IPS DF 4.7 (cell line): ENCODE measurements around the gene COL1A1.

Experiments used
- DNase-seq: peaks from one replicate; pipeline ENCODE4 v3.0.0-alpha.2; 2013; ENCODE audit warnings: low spot score; ENCODE audit errors: extremely low read depth

The COL1A1 gene

DNA sequence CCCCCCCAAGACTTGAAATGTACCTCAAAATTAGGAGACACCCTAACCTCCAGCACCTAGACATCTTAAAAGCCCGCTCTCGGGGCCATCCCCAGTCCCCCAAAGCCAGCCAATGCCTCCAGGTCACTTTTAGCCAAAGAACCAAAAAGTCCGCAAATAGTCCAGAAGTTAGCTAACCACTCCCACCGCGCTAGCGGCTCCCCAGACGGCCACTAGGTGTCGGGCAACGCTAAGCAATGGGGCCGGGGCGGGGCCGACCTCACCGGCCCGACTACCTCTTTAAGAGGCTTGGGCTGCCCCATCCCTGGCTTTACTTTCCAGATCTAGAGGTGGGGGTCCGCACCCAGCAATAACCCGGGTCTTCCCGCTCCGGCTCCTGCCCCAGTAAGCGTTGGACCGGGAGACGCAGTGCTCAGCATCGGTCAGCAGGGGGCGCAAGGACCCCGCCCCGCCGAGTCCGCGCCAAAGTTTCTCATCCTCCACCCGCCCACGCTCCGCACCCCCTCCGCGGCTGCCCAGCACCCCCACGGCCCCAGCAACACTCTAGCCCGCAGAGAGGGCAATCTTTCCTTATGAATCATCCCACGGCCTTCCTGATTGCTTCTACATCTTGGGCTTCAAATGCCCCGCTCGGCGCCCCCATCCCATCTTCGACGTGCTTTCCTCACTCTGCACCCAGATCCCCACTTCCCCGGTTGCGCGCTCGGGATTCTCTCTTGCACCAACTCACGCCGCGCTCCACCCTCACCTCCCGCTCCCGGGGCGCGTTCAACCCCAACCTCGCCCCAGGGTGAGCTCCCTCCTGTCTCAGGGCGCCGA lies 765 bp downstream of the COL1A1 start:
- DNase-seq, result no peak

GRCh38 chr17:50199803-50200456 lies 1.5 kb downstream of the COL1A1 start:
- DNase-seq, result no peak

- DNase-seq, result no peak
Observed at GRCh38 chr17:50199211-50199802, 2.1 kb downstream of the COL1A1 start.

DNA sequence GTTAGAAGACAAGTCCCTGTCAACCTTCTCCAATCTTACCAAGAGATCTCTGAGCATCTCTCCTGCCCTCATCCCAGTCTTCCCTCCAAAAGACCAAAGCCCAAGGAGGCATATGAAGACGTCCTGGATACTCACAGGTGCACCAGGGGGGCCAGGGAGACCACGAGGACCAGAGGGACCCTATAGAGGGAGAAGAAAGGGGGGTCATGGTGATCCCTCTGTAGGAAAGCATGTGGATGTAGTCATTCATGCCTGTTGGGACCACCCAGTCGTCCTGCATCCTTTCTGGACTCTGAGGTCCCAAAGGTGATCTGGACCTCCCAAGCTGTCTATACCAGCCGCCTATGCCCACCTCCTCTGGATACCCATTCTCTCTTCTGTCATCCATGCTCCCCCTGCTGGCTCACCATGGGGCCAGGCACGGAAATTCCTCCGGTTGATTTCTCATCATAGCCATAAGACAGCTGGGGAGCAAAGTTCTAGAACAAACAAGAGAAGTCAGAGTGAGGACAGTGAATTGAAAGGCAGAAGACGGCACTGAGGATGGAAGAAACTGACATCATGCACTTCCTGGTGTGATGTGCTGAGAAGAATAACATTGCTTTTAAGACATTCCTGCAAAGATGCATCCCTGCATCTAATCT lies 3.3 kb downstream of the COL1A1 start:
- no peak for DNase-seq

GRCh38 chr17:50196826-50197225 lies 4.6 kb downstream of the COL1A1 start:
- DNase-seq, result no peak

GRCh38 chr17:50196036-50196435 lies 5.4 kb downstream of the COL1A1 start:
- no peak for DNase-seq

DNA sequence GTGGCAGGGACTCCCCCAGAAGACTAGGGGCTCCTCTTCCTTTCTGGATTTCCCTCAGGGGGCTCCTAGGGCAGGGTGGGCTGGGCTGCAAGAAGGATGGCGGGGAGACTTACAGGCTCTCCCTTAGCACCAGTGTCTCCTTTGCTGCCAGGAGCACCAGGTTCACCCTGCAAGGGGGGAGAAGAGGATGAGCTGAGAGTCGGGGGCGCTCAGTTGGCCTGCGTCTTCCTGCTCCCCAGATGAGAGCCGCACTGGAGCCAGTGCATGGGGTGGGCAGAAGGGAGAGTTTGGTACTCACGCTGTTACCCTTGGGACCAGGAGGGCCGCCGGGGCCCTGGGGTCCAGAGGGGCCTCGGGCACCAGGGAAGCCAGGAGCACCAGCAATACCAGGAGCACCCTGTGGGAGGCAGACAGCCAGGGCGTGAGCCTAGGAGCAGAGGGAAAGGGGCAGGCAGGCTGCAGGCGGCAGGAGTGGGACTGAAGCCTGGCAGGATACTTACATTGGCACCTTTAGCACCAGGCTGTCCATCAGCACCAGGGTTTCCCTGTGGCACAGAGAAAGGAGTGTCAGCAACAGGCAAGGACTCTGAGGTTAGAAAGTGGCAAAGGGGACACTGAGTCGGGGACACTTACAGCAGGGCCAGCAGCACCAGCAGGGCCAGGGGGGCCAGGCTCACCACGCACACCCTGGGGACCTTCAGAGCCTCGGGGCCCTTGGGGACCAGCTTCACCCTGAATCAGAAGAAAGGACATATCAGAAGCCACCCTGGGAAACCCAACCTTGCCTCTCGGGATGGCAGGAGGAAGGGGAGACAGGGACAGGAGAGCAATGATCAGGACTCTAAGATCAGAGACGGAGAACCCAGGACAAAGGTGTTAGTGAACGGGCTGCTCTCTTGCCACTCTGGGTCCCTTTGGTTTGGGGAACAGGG lies 6.2 kb downstream of the COL1A1 start:
- no peak for DNase-seq

- no peak for DNase-seq
Observed at GRCh38 chr17:50194140-50194933, 7.1 kb downstream of the COL1A1 start.

GRCh38 chr17:50192618-50193291 lies 8.7 kb downstream of the COL1A1 start:
- no peak for DNase-seq

DNA sequence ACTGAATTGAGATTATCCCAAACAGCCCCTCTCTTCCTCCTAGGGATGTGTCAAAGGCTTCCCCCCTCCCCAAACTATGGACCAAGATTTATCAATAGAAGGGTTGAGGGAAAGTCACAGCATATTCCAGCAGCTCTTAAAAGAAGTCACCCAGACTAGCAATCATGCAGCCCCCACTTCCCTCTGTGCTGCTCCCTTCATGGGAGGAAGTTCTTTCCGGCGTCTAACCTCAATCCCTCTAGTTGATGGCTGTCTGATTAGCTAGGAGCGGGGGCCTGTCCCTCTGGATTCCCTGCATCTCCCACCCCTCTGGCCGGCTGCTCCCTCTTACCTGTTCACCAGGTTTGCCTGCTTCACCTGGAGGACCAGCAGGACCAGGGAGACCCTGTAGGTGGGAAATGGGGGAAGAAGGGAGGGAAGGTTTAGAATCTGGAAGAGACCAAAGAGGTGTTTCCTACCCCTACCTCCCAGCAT lies 9.2 kb downstream of the COL1A1 start:
- DNase-seq, result no peak

DNA sequence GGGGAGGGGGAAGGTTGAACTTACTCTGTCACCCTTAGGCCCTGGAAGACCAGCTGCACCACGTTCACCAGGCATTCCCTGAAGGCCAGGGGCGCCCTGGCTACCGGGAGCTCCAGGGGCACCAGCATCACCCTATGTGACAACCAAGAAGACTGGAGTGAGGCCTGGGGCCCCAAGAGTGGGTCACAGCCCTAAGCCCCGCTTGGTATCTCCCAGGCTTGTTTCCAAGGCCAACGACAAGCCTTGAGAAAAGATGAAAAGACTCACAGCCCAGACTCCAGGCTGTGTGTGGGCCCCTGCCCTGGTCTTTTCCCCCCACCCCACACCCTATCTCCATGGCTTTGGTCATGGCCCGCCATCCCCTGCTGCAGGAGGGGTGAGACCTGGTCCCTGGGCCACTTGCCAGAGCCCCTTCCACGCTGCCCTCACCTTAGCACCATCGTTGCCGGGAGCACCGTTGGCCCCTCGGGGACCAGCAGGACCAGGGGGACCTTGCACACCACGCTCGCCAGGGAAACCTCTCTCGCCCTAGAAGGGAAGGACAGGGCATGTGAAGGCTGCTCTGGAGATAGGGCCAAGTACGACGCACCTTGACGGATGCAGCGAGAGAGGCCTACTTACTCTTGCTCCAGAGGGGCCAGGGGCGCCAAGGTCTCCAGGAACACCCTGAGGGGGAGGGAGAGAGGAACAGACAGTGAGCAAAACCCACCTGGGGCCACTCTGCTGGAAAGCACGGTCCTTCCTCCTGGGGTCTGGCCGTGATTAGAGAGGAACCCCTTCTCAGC lies 9.9 kb downstream of the COL1A1 start:
- DNase-seq, result no peak

- no peak for DNase-seq
Observed at GRCh38 chr17:50190603-50191358, 10.7 kb downstream of the COL1A1 start.

- DNase-seq, result no peak
Observed at GRCh38 chr17:50190293-50190602, 11.2 kb downstream of the COL1A1 start.

- DNase-seq, result no peak
Observed at GRCh38 chr17:50189550-50190292, 11.7 kb downstream of the COL1A1 start.

DNA sequence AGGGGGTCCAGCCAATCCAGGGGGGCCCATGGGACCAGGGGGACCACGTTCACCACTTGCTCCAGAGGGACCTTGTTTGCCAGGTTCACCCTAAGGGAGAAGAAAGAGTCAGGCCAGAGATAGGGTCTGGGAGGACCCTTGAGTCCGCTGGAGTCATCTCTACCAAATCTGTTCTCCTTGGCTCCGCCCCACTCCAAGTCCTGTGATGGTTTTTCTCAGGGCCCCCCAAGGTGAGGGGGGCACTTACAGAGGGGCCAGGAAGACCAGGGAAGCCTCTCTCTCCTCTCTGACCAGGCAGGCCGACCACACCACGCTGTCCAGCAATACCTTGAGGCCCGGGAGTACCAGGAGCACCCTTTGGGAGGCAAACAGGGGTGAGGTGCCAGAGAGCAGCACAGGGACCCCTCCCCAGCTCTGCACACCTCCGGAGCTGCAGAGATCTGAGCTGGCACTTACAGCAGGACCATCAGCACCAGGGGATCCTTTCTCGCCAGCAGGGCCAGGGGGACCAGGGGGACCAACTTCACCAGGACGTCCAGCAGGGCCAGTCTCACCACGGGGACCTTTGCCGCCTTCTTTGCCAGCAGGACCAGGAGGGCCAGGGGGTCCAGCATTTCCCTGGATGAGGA lies 12.4 kb downstream of the COL1A1 start:
- no peak for DNase-seq

GRCh38 chr17:50188531-50188920 lies 12.9 kb downstream of the COL1A1 start:
- DNase-seq, result no peak
